ENCODE results near the gene BMPR2.
"Not testable (repeated sequence)": the region's sequence is repeated elsewhere in the genome, so short reads cannot be mapped to it uniquely, and the experiment has no call there.

Gene BMPR2

DNA sequence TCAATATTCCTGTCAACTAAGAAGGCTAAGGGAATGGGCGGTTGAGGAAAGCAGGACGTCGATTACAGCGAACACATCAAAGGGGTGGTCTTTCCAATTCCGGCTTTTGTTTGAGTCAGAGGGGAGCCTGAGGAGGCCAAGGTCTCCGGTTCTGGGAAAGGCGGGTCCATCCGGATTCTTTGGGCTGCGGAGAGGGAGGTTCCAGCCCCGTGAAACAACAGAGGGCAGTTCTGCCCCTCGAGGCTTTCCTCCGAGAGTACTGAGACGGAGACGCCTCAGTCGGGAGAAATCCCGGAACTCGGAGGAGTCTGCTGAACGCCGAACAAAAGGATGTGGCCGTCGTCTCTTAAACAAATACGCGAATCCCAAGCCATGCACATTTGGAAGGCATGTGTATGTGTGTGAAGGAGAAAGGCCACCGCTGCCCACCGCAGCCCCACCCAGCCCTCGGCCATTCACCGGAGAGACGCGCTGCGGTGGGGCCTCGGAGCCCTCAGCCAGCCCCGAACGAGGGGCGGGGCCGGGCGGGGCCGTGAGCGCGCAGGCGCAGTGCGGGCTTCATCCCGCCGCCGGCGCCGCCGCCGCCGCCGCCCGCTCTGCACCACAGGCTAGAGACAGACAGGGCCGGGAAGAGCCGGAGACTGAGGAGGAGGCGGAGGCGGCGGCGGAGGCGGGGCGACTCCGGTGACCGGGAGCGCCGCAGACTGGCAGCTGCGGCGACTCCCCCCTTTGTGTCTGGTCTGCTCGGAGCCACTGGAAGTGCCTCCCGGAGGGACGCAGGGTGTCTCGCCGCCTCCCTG is at the start of gene BMPR2:
Gene BMPR2 (plus strand): TSS at position 719 of the 800 bp plus-strand sequence. CDS start 1,148 bp downstream, outside the sequence.
- DNase-seq, result peak; percentile 68 to 88

DNA sequence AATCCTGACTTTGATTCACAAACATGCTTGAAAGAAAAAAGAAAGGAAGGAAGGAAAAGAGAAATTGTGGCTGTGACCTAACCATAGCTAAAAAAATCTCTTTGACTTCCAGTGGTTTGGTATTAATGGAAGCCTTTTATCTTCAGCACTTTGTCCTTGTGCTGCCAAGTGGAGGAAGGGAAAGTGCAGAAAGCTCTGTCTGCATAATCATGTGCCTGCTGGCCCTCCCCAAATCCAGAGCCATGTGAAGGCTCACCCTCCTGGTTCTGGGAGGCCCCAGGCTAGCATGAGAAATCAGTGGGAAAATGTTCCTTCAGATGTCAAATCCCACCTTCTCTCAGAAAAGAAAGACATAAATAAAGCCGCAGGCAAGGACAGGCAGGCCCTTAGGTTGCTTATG is 48.3 kb upstream of the BMPR2 start:
- no peak for DNase-seq

DNA sequence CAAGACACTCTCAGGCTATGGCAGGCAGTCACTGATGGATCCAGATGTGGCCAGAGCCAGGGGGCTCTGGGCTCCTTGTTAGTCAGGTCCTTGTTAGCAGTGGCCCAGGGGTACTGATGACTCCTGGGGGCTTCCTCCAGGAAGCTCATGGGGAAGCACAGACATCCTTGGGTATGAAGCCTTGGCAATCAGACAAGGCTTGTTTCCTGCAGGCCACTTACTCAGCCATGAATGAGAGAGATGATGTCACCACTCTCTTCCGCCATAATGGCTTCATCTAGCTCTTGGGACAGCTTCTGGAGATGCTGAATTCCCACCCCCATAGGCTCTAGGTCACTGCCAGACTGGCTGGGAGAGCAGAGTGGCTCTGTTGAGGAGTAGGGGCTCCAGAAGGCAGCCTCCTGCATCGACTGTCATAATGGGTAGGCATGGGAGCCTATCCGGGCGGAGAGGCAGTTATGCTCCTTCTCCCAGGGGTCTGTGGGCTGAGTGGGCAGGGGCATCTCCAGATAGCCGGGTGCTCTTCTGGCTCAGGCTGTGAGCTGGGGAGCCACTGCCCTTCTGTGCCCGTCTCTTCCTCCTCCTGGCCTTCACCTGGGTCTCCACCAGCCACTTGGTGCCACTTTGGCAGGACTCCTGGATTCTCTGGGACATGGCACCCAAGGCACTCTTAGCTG is 40.2 kb upstream of the BMPR2 start:
- DNase-seq, result no peak

- DNase-seq, result no peak
Observed at GRCh38 chr2:202337151-202337550, 39.0 kb upstream of the BMPR2 start.

GRCh38 chr2:202337706-202338346 is 38.3 kb upstream of the BMPR2 start:
- DNase-seq, result no peak

DNA sequence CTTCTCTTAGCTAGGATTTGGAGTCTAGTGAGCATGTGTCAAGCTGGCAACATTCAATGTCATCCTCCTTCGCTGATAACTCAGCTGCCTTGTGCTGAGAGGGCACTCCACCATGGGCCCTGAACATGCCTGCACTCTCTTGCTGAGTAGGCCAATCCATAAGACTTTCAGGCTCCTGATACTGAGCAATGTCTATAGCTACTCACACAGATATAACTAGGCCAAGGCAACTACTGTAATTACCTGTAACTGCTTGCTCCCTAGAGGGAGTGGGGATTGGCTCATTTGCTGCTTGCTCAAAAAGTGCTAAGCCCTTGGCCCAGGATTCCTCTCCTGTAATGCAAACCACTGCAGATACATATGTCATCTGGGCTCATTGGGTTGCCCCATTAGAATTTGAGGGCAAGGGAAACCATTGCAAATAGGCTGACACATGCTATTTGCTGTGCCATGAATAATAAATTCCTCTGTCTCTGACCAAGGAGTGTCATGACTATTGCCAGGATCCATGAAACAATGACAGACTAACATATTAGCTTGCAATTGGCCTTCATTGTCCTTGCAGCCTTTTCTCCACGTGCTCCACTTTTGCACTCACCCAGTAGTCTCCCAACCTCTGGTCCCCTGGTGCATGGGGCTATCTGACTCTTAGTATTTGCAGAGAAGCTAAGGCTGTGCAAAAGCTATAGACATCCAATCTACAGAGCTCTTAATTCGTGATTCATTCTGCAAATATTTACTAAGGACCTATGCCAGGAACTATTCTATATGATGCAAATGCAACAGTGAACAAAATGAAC is 36.9 kb upstream of the BMPR2 start:
- peak in 1 of 2 experiments; percentile 17 for DNase-seq

GRCh38 chr2:202344178-202344577 is 31.9 kb upstream of the BMPR2 start:
- DNase-seq, result no peak

DNA sequence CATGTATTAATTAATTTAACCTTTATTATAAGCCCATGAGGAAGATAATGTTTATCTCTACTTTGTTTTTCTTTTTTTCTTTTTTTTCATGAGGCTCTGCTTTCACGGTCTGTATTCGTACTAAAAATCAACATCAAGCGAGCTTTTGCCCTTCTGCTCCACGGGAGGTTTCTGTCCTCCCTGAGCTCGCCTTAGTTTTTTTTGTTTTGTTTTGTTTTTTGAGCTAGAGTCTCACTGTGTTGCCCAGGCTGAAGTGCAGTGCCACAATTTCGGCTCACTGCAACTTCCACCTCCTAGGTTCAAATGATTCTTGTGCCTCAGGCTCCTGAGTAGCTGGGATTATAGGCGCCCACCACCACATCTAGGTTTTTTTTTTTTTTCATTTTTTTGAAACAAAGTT is 29.9 kb upstream of the BMPR2 start:
- no peak for DNase-seq

DNA sequence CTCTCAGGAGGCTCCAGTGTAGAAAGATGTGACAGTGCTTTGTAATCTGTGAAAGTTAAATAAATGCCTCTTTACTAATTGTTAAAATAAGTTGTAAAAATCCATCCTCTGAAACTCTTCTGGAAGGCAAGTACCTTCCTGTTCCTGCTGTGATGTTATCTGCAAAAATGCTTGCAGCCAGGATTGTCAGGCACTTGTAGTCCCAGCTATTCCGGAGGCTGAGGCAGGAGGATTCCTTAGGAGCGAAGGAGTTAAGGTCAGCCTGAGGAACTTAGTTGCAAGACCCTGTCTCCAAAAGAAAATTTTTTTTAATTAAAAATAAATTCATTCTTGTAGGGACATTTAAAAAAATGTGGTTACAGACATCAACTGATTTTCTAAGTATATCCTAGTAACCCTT is 22.7 kb upstream of the BMPR2 start:
- DNase-seq, result no peak

- no peak for DNase-seq
Observed at GRCh38 chr2:202355993-202356505, 20.1 kb upstream of the BMPR2 start.

DNA sequence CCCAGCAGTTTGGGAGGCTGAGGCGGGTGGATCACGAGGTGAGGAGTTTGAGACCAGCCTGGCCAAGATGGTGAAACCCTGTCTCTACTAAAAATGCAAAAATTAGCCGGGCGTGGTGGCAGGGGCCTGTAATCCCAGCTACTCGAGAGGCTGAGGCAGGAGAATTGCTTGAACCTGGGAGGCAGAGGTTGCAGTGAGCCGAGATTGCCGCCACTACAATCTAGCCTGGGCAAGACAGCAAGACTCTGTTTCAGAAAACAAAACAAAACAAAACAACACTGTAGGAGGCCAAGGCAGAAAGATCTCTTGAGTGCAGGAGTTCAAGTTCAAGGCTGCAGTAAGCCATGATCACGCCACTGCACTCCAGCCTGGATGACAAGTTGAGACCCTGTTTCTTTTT is 17.2 kb upstream of the BMPR2 start:
- DNase-seq, result not testable (repeated sequence)

- no peak for DNase-seq
Observed at GRCh38 chr2:202360646-202361045, 15.5 kb upstream of the BMPR2 start.

DNA sequence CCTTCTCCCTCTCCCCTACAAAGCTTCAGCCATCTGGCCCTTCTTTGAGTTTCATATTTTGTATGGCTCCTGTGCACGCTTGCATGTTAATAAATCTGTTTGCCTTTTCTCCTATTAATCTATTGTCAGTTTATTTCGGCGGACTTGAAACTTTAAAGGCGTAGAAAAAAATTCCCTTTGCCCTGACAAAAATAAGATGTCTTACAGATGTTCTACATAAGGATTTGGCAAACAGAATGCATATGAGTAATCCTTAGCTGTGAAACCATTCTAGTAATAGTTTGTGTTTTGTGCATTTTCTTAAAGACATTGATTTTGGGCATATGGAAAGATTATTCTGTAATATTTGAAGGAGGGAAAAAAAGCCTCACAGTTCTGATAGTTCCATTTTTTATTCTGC is 15.0 kb upstream of the BMPR2 start:
- DNase-seq, result no peak

DNA sequence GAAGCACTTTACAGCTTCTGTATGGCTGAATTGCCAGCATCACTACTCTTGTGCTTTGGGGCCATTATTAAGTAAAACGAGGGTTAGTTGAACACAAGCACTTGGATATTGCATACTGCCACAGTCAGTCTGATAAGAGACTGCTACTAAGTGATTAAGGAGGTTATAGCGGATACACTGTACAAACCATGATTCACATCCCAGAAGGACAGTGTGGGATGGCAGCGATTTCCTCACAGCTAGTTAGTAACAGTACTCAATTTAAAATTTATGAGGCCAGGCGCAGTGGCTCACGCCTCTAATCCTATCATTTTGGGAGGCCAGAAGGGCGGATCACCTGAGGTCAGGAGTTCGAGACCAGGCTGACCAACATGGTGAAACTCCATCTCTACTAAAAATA is 2.6 kb upstream of the BMPR2 start:
- no peak for DNase-seq

- DNase-seq, result not testable (repeated sequence)
Observed at GRCh38 chr2:202374383-202374782, 1.7 kb upstream of the BMPR2 start.

DNA sequence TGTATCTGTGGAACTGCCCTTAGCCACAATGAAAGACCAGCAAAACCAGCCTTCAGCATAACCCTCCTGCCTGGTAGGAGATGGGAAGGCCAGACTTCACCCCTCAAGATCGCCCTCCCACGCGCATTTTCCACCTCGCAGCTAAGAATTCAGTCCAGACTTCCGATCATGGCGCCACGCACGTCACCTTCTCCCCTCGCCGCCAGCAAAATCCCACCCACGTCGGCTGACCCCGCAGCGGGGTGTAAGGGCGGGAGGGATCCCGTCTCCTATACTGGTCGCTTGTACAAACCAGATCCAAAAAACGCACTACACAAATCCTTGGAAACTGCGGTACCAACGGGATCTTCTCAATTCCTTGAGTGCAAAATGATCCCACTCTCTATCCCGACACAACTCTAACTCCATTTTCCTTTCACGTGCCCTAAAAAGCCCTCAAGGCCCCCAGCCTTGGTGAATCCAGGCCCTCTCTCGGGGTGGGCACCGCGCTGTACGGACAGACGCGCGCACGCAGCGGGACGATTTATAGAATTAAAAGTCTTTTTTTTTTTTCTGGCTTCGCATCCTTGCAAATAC is 1.0 kb upstream of the BMPR2 start:
- DNase-seq, result peak; percentile 2 to 41

DNA sequence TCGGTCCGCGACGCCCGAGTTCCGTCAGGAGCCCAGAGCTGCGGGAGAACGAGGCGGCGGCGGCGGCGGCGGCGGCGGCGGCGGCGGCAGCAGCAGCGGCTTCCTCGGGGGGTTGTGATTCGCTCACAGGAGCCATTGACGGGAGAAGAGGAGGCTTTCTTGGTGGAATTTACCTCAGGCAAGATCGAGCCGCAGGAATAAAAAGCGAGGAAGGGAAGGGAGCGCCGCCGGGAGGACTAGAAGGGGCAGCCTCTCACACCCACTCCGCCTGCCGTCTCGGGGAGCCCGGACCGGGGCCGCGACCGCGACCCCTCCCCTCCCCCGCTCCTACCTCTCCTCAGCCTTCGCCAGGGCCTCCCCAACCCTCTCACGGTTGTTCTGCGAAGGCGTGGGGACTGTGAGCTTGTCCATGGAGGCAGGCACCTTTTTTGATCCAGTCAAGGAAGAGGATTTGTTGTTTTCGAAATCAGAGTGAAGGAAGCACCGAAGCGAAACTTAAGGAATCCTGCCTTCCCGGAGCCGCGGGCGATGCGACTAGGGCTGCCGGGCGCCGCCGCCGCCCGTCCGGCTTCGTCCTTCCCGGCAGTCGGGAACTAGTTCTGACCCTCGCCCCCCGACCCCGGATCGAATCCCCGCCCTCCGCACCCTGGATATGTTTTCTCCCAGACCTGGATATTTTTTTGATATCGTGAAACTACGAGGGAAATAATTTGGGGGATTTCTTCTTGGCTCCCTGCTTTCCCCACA is 506 bp downstream of the BMPR2 start:
- peak in 1 of 2 experiments; percentile 72 for DNase-seq

- DNase-seq, result no peak
Observed at GRCh38 chr2:202377207-202377761, 1.2 kb downstream of the BMPR2 start.

DNA sequence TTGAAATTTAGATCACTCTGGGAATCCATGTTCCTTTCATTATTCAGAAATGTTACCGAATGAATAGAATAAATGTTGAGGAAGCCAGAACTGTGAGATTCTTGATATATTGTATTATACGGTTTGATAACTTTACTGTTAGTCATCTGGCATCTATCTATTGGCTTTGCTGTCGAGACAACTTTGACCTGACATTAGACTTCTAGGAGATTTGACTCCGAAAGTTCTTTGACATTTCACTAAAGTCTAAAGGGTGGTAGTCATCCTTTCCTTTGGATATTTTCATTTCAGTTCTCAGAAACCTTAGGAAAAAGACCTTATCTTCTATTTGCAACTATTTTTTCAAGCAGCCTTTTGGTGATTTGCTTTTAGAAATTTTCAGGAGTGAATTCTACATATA is 1.9 kb downstream of the BMPR2 start:
- no peak for DNase-seq

GRCh38 chr2:202378662-202379358 is 2.7 kb downstream of the BMPR2 start:
- no peak for DNase-seq

GRCh38 chr2:202382684-202383083 is 6.6 kb downstream of the BMPR2 start:
- DNase-seq, result no peak
